HepG2 (cell line): ENCODE measurements around the gene PHKB. TPM values are rescaled to one million over a fixed set of nuclear protein-coding genes. Genes with fewer than 3 reads are reported as not detected.

ENCODE experiments used
- ATAC-seq: fragments of 200-7000 bp; cut with Tn5 transposase; 3 replicates; pipeline ENCODE4 v1.9.1; 2020; ENCODE audit warnings: mild to moderate bottlenecking, moderate library complexity
- BruUV-seq: library from RNA; stranded (reverse); fragments of 400-500 nt; replicated peaks from 2 replicates; lab custom pipeline; 2021; lab: Mats Ljungman, UMichigan
- CTCF ChIA-PET: fragments of 300-600 bp; formaldehyde crosslinking; extraction: SDS; loops from one replicate; lab custom pipeline; 2021; ENCODE audit warnings: low total read pairs, inconsistent platforms, low intra/inter-chr PET ratio; lab: Yijun Ruan, JAX
- POLR2A ChIA-PET: fragments of 350-600 bp; sonication (Branson Sonifier 250); formaldehyde crosslinking; loops from one replicate; lab custom pipeline; 2020; ENCODE audit warnings: antibody characterized with exemption, inconsistent platforms; lab: Yijun Ruan, JAX
- DNase-seq: peaks from one replicate; pipeline ENCODE4 v3.0.0-alpha.2; 2015; ENCODE audit warnings: low spot score
- FAIRE-seq: peaks from 3 replicates; lab custom pipeline; 2011; peaks lifted over from hg19 to GRCh38; lab: Jason Lieb, UNC
- H2AFZ ChIP-seq: one replicate; pipeline ENCODE4 v1.6.1; 2011; ENCODE audit warnings: low read length, inconsistent platforms
- H3K27ac ChIP-seq: fragments of 300-600 bp; 3 replicates; pipeline ENCODE4 v1.8.0; 2011; ENCODE audit warnings: mixed run types, mild to moderate bottlenecking, mixed read lengths, low read length, inconsistent platforms; ENCODE audit not compliant: insufficient read depth; ENCODE audit errors: extremely low read length
- H3K27me3 ChIP-seq, 2 experiments: fragments of 200-600 bp in 1 of 2; 2 replicates in 1 of 2; 3 replicates in 1 of 2; pipeline versions ENCODE4 v1.6.0 to v1.8.0; 2011; ENCODE audit warnings: low read length in 2 of 2, mild to moderate bottlenecking in 2 of 2, moderate library complexity in 2 of 2, inconsistent platforms in 1 of 2; ENCODE audit not compliant: insufficient read depth in 2 of 2, control insufficient read depth in 1 of 2
- H3K36me3 ChIP-seq, 2 experiments: fragments of 200-600 bp in 1 of 2; replicated peaks in 1 of 2; 2 replicates in 1 of 2; 3 replicates in 1 of 2; pipeline versions ENCODE4 v1.5.1 to v1.8.0; 2011; ENCODE audit warnings: low read length in 2 of 2, inconsistent platforms in 1 of 2; ENCODE audit not compliant: insufficient read depth in 2 of 2, control insufficient read depth in 1 of 2
- H3K4me1 ChIP-seq: 2 replicates; pipeline ENCODE4 v1.5.1; 2012; ENCODE audit warnings: low read length, inconsistent platforms; ENCODE audit not compliant: insufficient read depth
- H3K4me2 ChIP-seq: 2 replicates; pipeline ENCODE4 v1.6.0; 2011; ENCODE audit warnings: low read depth, low read length, inconsistent platforms
- H3K4me3 ChIP-seq, 3 experiments: fragments of 200-600 bp in 1 of 3; sonication (generic), shearing (Covaris generic) in 1 of 3; replicated peaks in 1 of 3; 2 replicates each; pipeline ENCODE4 v1.5.1; 2011 to 2016; ENCODE audit warnings: low read length in 3 of 3, inconsistent platforms in 2 of 3, low read depth in 2 of 3, mild to moderate bottlenecking in 2 of 3, control low read depth in 1 of 3, mixed read lengths in 1 of 3; ENCODE audit not compliant: insufficient read depth in 1 of 3
- H3K79me2 ChIP-seq: one replicate; pipeline ENCODE4 v1.6.1; 2011; ENCODE audit warnings: low read length, inconsistent platforms; ENCODE audit not compliant: insufficient read depth
- H3K9ac ChIP-seq: 2 replicates; pipeline ENCODE4 v1.6.0; 2011; ENCODE audit warnings: mild to moderate bottlenecking, low read depth, low read length, inconsistent platforms; ENCODE audit not compliant: insufficient read depth
- H3K9me3 ChIP-seq: 2 replicates; pipeline ENCODE4 v1.5.1; 2012; ENCODE audit warnings: mild to moderate bottlenecking, low read length
- H4K20me1 ChIP-seq: 2 replicates; pipeline ENCODE4 v1.6.0; 2011; ENCODE audit warnings: inconsistent platforms, mild to moderate bottlenecking, low read length, moderate library complexity; ENCODE audit not compliant: insufficient read depth
- AHR ChIP-seq: IDR thresholded peaks from 2 replicates; pipeline ENCODE4 v1.6.1; 2018; ENCODE audit warnings: missing genetic modification reagents, missing compliant biosample characterization
- CREB1 ChIP-seq, 2 experiments: fragments of 450-650 bp in 1 of 2; IDR thresholded peaks; 2 replicates each; pipeline ENCODE4 v1.6.1; 2016 to 2017; ENCODE audit warnings: control low read depth in 1 of 2, mild to moderate bottlenecking in 1 of 2, missing compliant biosample characterization in 1 of 2, missing genetic modification characterization in 1 of 2
- FOXP1 ChIP-seq, 2 experiments: fragments of 450-650 bp in 1 of 2; IDR thresholded peaks; 2 replicates each; pipeline ENCODE4 v1.6.1; 2017 to 2018; ENCODE audit warnings: antibody characterized with exemption in 1 of 2
- HHEX ChIP-seq: IDR thresholded peaks from 2 replicates; pipeline ENCODE4 v1.6.1; 2016; ENCODE audit warnings: control low read depth
- MED1 ChIP-seq: sonication (generic); formaldehyde crosslinking; IDR thresholded peaks from 2 replicates; pipeline ENCODE4 v1.4.0; 2020; ENCODE audit warnings: missing genetic modification reagents
- NFAT5 ChIP-seq: sonication (generic); formaldehyde crosslinking; IDR thresholded peaks from 2 replicates; pipeline ENCODE4 v1.4.0; 2020; ENCODE audit warnings: missing genetic modification reagents
- TBX2 ChIP-seq: sonication (generic); formaldehyde crosslinking; IDR thresholded peaks from 2 replicates; pipeline ENCODE4 v1.5.0; 2020; ENCODE audit warnings: missing genetic modification reagents, mild to moderate bottlenecking, borderline replicate concordance
- ZNF12 ChIP-seq: sonication (generic); formaldehyde crosslinking; IDR thresholded peaks from 2 replicates; pipeline ENCODE4 v1.5.0; 2020; ENCODE audit warnings: missing genetic modification reagents
- ZNF318 ChIP-seq: sonication (generic); formaldehyde crosslinking; IDR thresholded peaks from 2 replicates; pipeline ENCODE4 v1.4.0; 2020; ENCODE audit warnings: mild to moderate bottlenecking, missing genetic modification reagents
- ZNF337 ChIP-seq: sonication (generic); formaldehyde crosslinking; IDR thresholded peaks from 2 replicates; pipeline ENCODE4 v1.5.1; 2020; ENCODE audit warnings: missing genetic modification reagents, low read depth, mild to moderate bottlenecking, borderline replicate concordance
- ZNF556 ChIP-seq: sonication (generic); formaldehyde crosslinking; IDR thresholded peaks from 2 replicates; pipeline ENCODE4 v1.4.0; 2020; ENCODE audit warnings: mild to moderate bottlenecking, missing genetic modification reagents, borderline replicate concordance
- WGBS: methylation state at CpG from one replicate; pipeline ENCODE4 v1.1.6; 2017; ENCODE audit warnings: low lambda C conversion rate; 5-methylcytosine and 5-hydroxymethylcytosine counted together
- in situ Hi-C: cut with HindIII; loops from 2 replicates; pipeline ENCODE4 v1.10.0; 2017; ENCODE audit warnings: low pct_unique_long_range_greater_than_20kb; ENCODE audit not compliant: extremely low pct_ligation_motif_present
- intact Hi-C: fragments of 100-400 bp; cut with micrococcal nuclease; formaldehyde crosslinking; loops from one replicate; pipeline ENCODE4 v1.10.0; 2022; ENCODE audit not compliant: unreplicated experiment
- polyA plus RNA-seq, 8 experiments: library from polyadenylated mRNA; depleted of rRNA in 3 of 8; stranded (reverse) in 7 of 8; unstranded in 1 of 8; fragments of >200 nt; fragmentation: Illumina TruSeq in 4 of 8; extraction: Trizol in 4 of 8; gene quantifications; 2 replicates each; pipeline versions ENCODE4 v1.2.1 to v1.2.3, GENCODE V29; 2011 to 2016; ENCODE audit warnings: low read depth in 4 of 8, missing spikeins in 1 of 8, mixed read lengths in 1 of 8; ENCODE audit not compliant: insufficient read depth in 1 of 8
- total RNA-seq, 5 experiments: library from RNA; depleted of rRNA; stranded (reverse); fragments of >200 nt; fragmentation: Illumina TruSeq; extraction: Trizol; gene quantifications; 2 replicates each; pipeline ENCODE4 v1.2.3, GENCODE V29; 2016; ENCODE audit warnings: low read depth in 1 of 5

PHKB gene
- total and polyA plus RNA-seq, 2 of the 13 experiments (the other 11 are each of a cell fraction or from before 2014, with no cell fraction given), result 66.0 to 80.8 TPM

GRCh38 chr16:47657032-47657431 lies 195.9 kb downstream of the PHKB start:
- no TSS peak for BruUV-seq
- H3K36me3 ChIP-seq, result peaks cover 11 to 32% of the 10 kb centered on the region in 2 experiments
- in situ Hi-C loops (no loop called here), intact Hi-C loops (no loop called here)
- CTCF ChIA-PET, result no interaction called here
- DNase-seq (peak; percentile 94), ATAC-seq (peak; percentile 100), FAIRE-seq (peak; percentile 91)
- H4K20me1 ChIP-seq, result no peaks in the 10 kb centered on the region
- under 1% methylated on average over 3 of the region's 3 CpGs for WGBS
- no peaks in the 10 kb centered on the region for H3K9me3 ChIP-seq
- peaks cover 35% of the 10 kb centered on the region for H3K4me1 ChIP-seq
- peak overlapping the region; percentile 76 for H3K27ac ChIP-seq
- H3K27me3 ChIP-seq, result no peaks in the 10 kb centered on the region
- peak overlapping the region; percentile 29; the same call in 1 of the 2 replicates for H3K9ac ChIP-seq
- peak overlapping the region in 2 of 3 experiments; percentile 6 to 27; a peak in 2 of 6 replicates for H3K4me3 ChIP-seq
- no peak overlapping the region for H2AFZ ChIP-seq
- H3K79me2 ChIP-seq, result no peaks in the 10 kb centered on the region
- POLR2A ChIA-PET, result interaction anchor here (1.0 to 1.5 kb wide), 2 partner anchors 24 to 196 kb away, joined by 3 to 8 read pairs; partner anchors contain the start of genes ITFG1 and PHKB
- peak overlapping the region; percentile 67 for H3K4me2 ChIP-seq
- TF ChIP-seq ZNF556 (CRISPR knock-in tag) (peak; percentile 34; the same call in 1 of the 2 replicates), HHEX (CRISPR knock-in tag) (peak; percentile 53; the same call in 1 of the 2 replicates), ZNF12 (CRISPR knock-in tag) (peak; percentile 79; the same call in 1 of the 2 replicates), CREB1 (IDR thresholded peaks at IDR 0.05) (no peak), CREB1 (CRISPR knock-in tag; IDR thresholded peaks at IDR 0.05) (peak; percentile 58), FOXP1 (IDR thresholded peaks at IDR 0.05) (no peak), FOXP1 (CRISPR knock-in tag; IDR thresholded peaks at IDR 0.05) (peak; percentile 77), AHR (CRISPR knock-in tag) (no peak), TBX2 (CRISPR knock-in tag) (peak; percentile 38; the same call in 1 of the 2 replicates), ZNF318 (no peak), ZNF337 (no peak), MED1 (peak; percentile 65; the same call in 1 of the 2 replicates), NFAT5 (CRISPR knock-in tag) (no peak)
